Measurements from ENCODE around the gene C22orf39.

The C22orf39 gene

GRCh38 chr22:19406846-19407245 lies 40.7 kb downstream of the C22orf39 start:
- DNase-seq (ENCODE audit: low spot score in 2 of 2) (no peak), ATAC-seq (no peak)
- no peak overlapping the region for H3K4me3 Mint-ChIP-seq
- H3K27ac Mint-ChIP-seq = peak overlapping the region; percentile 17
- no peaks in the 10 kb centered on the region for H3K9me3 Mint-ChIP-seq
- H3K4me1 Mint-ChIP-seq = peaks cover 10% of the 10 kb centered on the region
- H3K36me3 Mint-ChIP-seq = peaks cover 84% of the 10 kb centered on the region

- no peaks in the 10 kb centered on the region for H3K9me3 Mint-ChIP-seq
- H3K36me3 Mint-ChIP-seq = peaks cover 88% of the 10 kb centered on the region
- ATAC-seq = no peak
These were observed 41.2 kb downstream of the C22orf39 start for GRCh38 chr22:19406281-19406811.

GRCh38 chr22:19405652-19406051 lies 41.9 kb downstream of the C22orf39 start:
- H3K9me3 Mint-ChIP-seq = no peaks in the 10 kb centered on the region
- peaks cover 91% of the 10 kb centered on the region for H3K36me3 Mint-ChIP-seq
- H3K4me1 Mint-ChIP-seq = no peaks in the 10 kb centered on the region
- H3K27ac Mint-ChIP-seq = no peak overlapping the region
- DNase-seq (ENCODE audit: low spot score in 2 of 2) (no peak), ATAC-seq (no peak)
- H3K4me3 Mint-ChIP-seq = no peak overlapping the region

More at GRCh38 chr22:19406281-19406811, 41.2 kb downstream of the C22orf39 start:
- H3K4me3 Mint-ChIP-seq = no peak overlapping the region
- no peak for DNase-seq (ENCODE audit: low spot score in 2 of 2)
- H3K27ac Mint-ChIP-seq = no peak overlapping the region
- peaks cover 5% of the 10 kb centered on the region for H3K4me1 Mint-ChIP-seq

- Mint-ChIP-seq H3K27ac (peak overlapping the region; percentile 12), H3K4me1 (no peaks in the 10 kb centered on the region), H3K36me3 (peaks cover 92% of the 10 kb centered on the region), H3K4me3 (no peak overlapping the region), H3K9me3 (no peaks in the 10 kb centered on the region)
- DNase-seq (ENCODE audit: low spot score in 2 of 2) (no peak), ATAC-seq (no peak)
These were observed 42.4 kb downstream of the C22orf39 start for GRCh38 chr22:19405133-19405532.

GRCh38 chr22:19404676-19405075 lies 42.8 kb downstream of the C22orf39 start:
- Mint-ChIP-seq H3K9me3 (no peaks in the 10 kb centered on the region), H3K4me1 (no peaks in the 10 kb centered on the region), H3K36me3 (peaks cover 91% of the 10 kb centered on the region), H3K4me3 (no peak overlapping the region), H3K27ac (peak overlapping the region; percentile 12)
- ATAC-seq (no peak), DNase-seq (ENCODE audit: low spot score in 2 of 2) (no peak)

- H3K4me1 Mint-ChIP-seq = no peaks in the 10 kb centered on the region
- ATAC-seq = no peak
- no peak overlapping the region for H3K27ac Mint-ChIP-seq
- DNase-seq (ENCODE audit: low spot score in 2 of 2) = no peak
- H3K36me3 Mint-ChIP-seq = peaks cover 90% of the 10 kb centered on the region
- no peak overlapping the region for H3K4me3 Mint-ChIP-seq
- H3K9me3 Mint-ChIP-seq = no peaks in the 10 kb centered on the region
These were observed 44.8 kb downstream of the C22orf39 start for GRCh38 chr22:19402642-19403191.

- peak overlapping the region; percentile 24 for H3K27ac Mint-ChIP-seq
- no peaks in the 10 kb centered on the region for H3K4me1 Mint-ChIP-seq
These were observed 46.0 kb downstream of the C22orf39 start for GRCh38 chr22:19401483-19401882.

GRCh38 chr22:19400881-19401280 lies 46.6 kb downstream of the C22orf39 start:
- Mint-ChIP-seq H3K4me1 (no peaks in the 10 kb centered on the region), H3K4me3 (no peak overlapping the region), H3K36me3 (peaks cover 90% of the 10 kb centered on the region), H3K9me3 (no peaks in the 10 kb centered on the region), H3K27ac (peak overlapping the region; percentile 24)
- DNase-seq (ENCODE audit: low spot score in 2 of 2) (no peak), ATAC-seq (no peak)

More at GRCh38 chr22:19401483-19401882, 46.0 kb downstream of the C22orf39 start:
- no peak for DNase-seq (ENCODE audit: low spot score in 2 of 2)
- ATAC-seq = no peak
- H3K4me3 Mint-ChIP-seq = no peak overlapping the region
- H3K9me3 Mint-ChIP-seq = no peaks in the 10 kb centered on the region
- H3K36me3 Mint-ChIP-seq = peaks cover 90% of the 10 kb centered on the region

GRCh38 chr22:19398652-19399051 lies 48.9 kb downstream of the C22orf39 start:
- Mint-ChIP-seq H3K4me3 (no peak overlapping the region), H3K36me3 (peaks cover 89% of the 10 kb centered on the region), H3K27ac (peak overlapping the region; percentile 41), H3K9me3 (no peaks in the 10 kb centered on the region), H3K4me1 (no peaks in the 10 kb centered on the region)
- no peak for DNase-seq (ENCODE audit: low spot score in 2 of 2)
- no peak for ATAC-seq

GRCh38 chr22:19398206-19398605 lies 49.3 kb downstream of the C22orf39 start:
- Mint-ChIP-seq H3K27ac (peak overlapping the region; percentile 41), H3K36me3 (peaks cover 89% of the 10 kb centered on the region), H3K4me3 (no peak overlapping the region), H3K4me1 (no peaks in the 10 kb centered on the region), H3K9me3 (no peaks in the 10 kb centered on the region)
- DNase-seq (ENCODE audit: low spot score in 2 of 2) (no peak), ATAC-seq (no peak)

- H3K4me3 Mint-ChIP-seq = no peak overlapping the region
- peak overlapping the region; percentile 41 for H3K27ac Mint-ChIP-seq
- H3K9me3 Mint-ChIP-seq = no peaks in the 10 kb centered on the region
- H3K36me3 Mint-ChIP-seq = peaks cover 89% of the 10 kb centered on the region
- no peaks in the 10 kb centered on the region for H3K4me1 Mint-ChIP-seq
- no peak for DNase-seq (ENCODE audit: low spot score in 2 of 2)
- ATAC-seq = no peak
These were observed 49.8 kb downstream of the C22orf39 start for GRCh38 chr22:19397734-19398104.

- H3K36me3 Mint-ChIP-seq = peaks cover 89% of the 10 kb centered on the region
- no peaks in the 10 kb centered on the region for H3K9me3 Mint-ChIP-seq
- H3K4me1 Mint-ChIP-seq = no peaks in the 10 kb centered on the region
- H3K27ac Mint-ChIP-seq = peak overlapping the region; percentile 41
- H3K4me3 Mint-ChIP-seq = no peak overlapping the region
- no peak for ATAC-seq
- DNase-seq (ENCODE audit: low spot score in 2 of 2) = no peak
These were observed 50.4 kb downstream of the C22orf39 start for GRCh38 chr22:19396934-19397733.

- Mint-ChIP-seq H3K27ac (no peak overlapping the region), H3K4me1 (no peaks in the 10 kb centered on the region), H3K9me3 (no peaks in the 10 kb centered on the region), H3K4me3 (no peak overlapping the region), H3K36me3 (peaks cover 89% of the 10 kb centered on the region)
- ATAC-seq (no peak), DNase-seq (ENCODE audit: low spot score in 2 of 2) (no peak)
These were observed 51.0 kb downstream of the C22orf39 start for GRCh38 chr22:19396561-19396933.

- Mint-ChIP-seq H3K36me3 (peaks cover 94% of the 10 kb centered on the region), H3K27ac (peak overlapping the region; percentile 56), H3K4me1 (no peaks in the 10 kb centered on the region), H3K9me3 (no peaks in the 10 kb centered on the region), H3K4me3 (no peak overlapping the region)
- no peak for DNase-seq (ENCODE audit: low spot score in 2 of 2)
- no peak for ATAC-seq
These were observed 52.2 kb downstream of the C22orf39 start for GRCh38 chr22:19395276-19395675.

- no peak for ATAC-seq
- Mint-ChIP-seq H3K36me3 (peaks cover 96% of the 10 kb centered on the region), H3K9me3 (no peaks in the 10 kb centered on the region), H3K4me1 (no peaks in the 10 kb centered on the region), H3K27ac (peak overlapping the region; percentile 56), H3K4me3 (no peak overlapping the region)
- no peak for DNase-seq (ENCODE audit: low spot score in 2 of 2)
These were observed 53.0 kb downstream of the C22orf39 start for GRCh38 chr22:19394274-19395050.
